Body of pancreas (tissue), 4 donors: ENCODE results near the gene PMF1. TPM values are rescaled to one million over a fixed set of nuclear protein-coding genes. Genes with fewer than 3 reads are reported as not detected.
A peak's percentile ranks its signal among the peaks of the same experiment; 100 is the strongest.
"Not testable (repeated sequence)": the region's sequence is repeated elsewhere in the genome, so short reads cannot be mapped to it uniquely, and the experiment has no call there.

ENCODE experiments used
- ATAC-seq: fragments of 150-250 bp; one replicate; pipeline ENCODE4 v1.9.1; 2016
- DNase-seq, 4 donors: peaks; one replicate each; pipeline ENCODE4 v3.0.0-alpha.2; 2019
- H3K27ac ChIP-seq, 4 donors: fragments of 200-600 bp; sonication (generic); 1 replicate in 3 of 4; 2 replicates in 1 of 4; pipeline versions ENCODE4 v1.5.1 to v1.6.1; 2016 to 2019; ENCODE audit warnings: mild to moderate bottlenecking in 1 of 4, mixed read lengths in 1 of 4, moderate library complexity in 1 of 4
- H3K27me3 ChIP-seq, 2 donors: fragments of 200-600 bp; sonication (generic); one replicate each; pipeline ENCODE4 v1.6.0; 2016; ENCODE audit warnings: mild to moderate bottlenecking in 1 of 2
- H3K36me3 ChIP-seq, 2 donors: fragments of 200-600 bp; sonication (generic); replicated peaks in 1 of 2; 2 replicates each; pipeline ENCODE4 v1.5.1; 2016; ENCODE audit warnings: low read depth in 2 of 2; ENCODE audit not compliant: insufficient read depth in 1 of 2
- H3K4me1 ChIP-seq: fragments of 200-600 bp; sonication (generic); one replicate; pipeline ENCODE4 v1.6.0; 2016
- H3K4me3 ChIP-seq, 2 donors: fragments of 200-600 bp; sonication (generic); 1 replicate in 1 of 2; 2 replicates in 1 of 2; pipeline ENCODE4 v1.5.1; 2016 to 2019
- H3K9me3 ChIP-seq, 3 donors: fragments of 200-600 bp; sonication (generic); 1 replicate in 2 of 3; 2 replicates in 1 of 3; pipeline ENCODE4 v1.5.1; 2016
- POLR2A ChIP-seq, 3 donors: fragments of 450-650 bp; IDR thresholded peaks; one replicate each; pipeline ENCODE4 v1.6.1; 2016; ENCODE audit warnings: antibody characterized with exemption in 3 of 3, mild to moderate bottlenecking in 2 of 3
- WGBS, 2 donors: methylation state at CpG; one replicate each; pipeline ENCODE4 v1.1.5; 2017; 5-methylcytosine and 5-hydroxymethylcytosine counted together
- intact Hi-C: fragments of 100-400 bp; cut with DNase I; formaldehyde crosslinking; loops from one replicate; pipeline ENCODE4 v1.15.1; 2023
- total RNA-seq, 2 donors: library from RNA; depleted of rRNA; stranded (reverse); fragments of >200 nt; gene quantifications; one replicate each; pipeline ENCODE4 v1.1.0, GENCODE V29; 2016
- TF ChIP-seq, protein P1 (sequence below), 7 experiments: fragments of 450-650 bp in 4 of 7; fragments of 200-600 bp in 3 of 7; sonication (generic) in 3 of 7; IDR thresholded peaks; one replicate each; pipeline ENCODE4 v1.5.1; 2016 to 2019; ENCODE audit warnings: antibody characterized with exemption in 7 of 7

PMF1 gene
- total RNA-seq, 2 donors from 2014 or later = 37.6 to 43.1 TPM

DNA sequence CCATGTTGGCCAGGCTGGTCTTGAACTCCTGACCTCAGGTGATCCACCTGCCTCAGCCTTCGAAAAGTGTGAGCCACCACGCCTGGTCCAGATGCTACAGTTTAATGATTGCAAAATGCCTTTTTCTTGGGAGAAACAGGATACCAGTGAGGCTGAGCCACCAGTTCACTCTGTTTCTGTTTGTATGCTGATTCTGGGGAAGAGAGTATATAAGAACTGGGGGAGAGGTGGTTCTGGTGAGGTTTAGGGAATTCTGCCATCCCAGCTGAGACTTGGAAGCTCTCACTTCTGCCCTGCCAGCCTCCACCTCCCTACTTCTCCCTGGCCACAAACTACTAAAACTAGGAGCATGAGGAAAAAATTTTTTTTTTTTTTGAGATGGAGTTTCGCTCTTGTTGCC lies 8.1 kb upstream of the PMF1 start:
- Histone ChIP-seq H3K4me1 (no peaks in the 10 kb centered on the region), H3K36me3 (peaks cover 0 to 5% of the 10 kb centered on the region in 2 donors), H3K27ac (no peak overlapping the region), H3K9me3 (no peaks in the 10 kb centered on the region), H3K4me3 (no peak overlapping the region), H3K27me3 (no peaks in the 10 kb centered on the region)
- TF ChIP-seq, protein P1, sequence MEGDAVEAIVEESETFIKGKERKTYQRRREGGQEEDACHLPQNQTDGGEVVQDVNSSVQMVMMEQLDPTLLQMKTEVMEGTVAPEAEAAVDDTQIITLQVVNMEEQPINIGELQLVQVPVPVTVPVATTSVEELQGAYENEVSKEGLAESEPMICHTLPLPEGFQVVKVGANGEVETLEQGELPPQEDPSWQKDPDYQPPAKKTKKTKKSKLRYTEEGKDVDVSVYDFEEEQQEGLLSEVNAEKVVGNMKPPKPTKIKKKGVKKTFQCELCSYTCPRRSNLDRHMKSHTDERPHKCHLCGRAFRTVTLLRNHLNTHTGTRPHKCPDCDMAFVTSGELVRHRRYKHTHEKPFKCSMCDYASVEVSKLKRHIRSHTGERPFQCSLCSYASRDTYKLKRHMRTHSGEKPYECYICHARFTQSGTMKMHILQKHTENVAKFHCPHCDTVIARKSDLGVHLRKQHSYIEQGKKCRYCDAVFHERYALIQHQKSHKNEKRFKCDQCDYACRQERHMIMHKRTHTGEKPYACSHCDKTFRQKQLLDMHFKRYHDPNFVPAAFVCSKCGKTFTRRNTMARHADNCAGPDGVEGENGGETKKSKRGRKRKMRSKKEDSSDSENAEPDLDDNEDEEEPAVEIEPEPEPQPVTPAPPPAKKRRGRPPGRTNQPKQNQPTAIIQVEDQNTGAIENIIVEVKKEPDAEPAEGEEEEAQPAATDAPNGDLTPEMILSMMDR (IDR thresholded peaks at IDR 0.05) = no peak
- no peak for TF ChIP-seq POLR2A (IDR thresholded peaks at IDR 0.05)
- intact Hi-C loops = no loop called here
- ATAC-seq (no peak), DNase-seq (no peak)
- WGBS, 2 donors = 87 to 96% methylated on average over 3 of the region's 3 CpGs

DNA sequence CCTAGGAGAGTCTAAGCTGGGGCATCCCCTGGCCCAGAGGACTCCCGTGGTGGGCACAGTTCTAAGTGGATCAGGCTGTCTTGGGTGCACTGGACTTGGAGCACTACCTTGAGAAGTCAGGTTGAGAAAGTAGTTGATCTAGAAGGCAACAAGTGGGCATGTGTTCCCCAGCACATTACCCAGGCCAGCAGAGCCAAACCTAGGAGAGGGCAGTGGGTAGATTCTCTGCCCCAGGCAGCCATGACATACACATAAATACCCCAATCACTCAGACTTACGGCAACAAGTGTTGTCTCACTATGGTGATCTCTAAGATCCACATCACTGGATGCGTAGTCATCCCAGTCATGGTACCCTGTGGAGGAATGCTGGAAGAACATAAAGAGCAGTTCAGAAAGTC lies 1.6 kb upstream of the PMF1 start:
- Histone ChIP-seq H3K4me3 (no peak overlapping the region), H3K4me1 (peaks cover 24% of the 10 kb centered on the region), H3K27me3 (no peaks in the 10 kb centered on the region), H3K36me3 (peaks cover 0 to 2% of the 10 kb centered on the region in 2 donors), H3K9me3 (no peaks in the 10 kb centered on the region), H3K27ac (no peak overlapping the region)
- DNase-seq (no peak), ATAC-seq (no peak)
- TF ChIP-seq POLR2A (IDR thresholded peaks at IDR 0.05) = no peak
- TF ChIP-seq, protein P1 (IDR thresholded peaks at IDR 0.05) = no peak
- intact Hi-C loops = no loop called here
- 83 to 97% methylated on average over 2 to 3 of the region's 3 CpGs for WGBS, 2 donors

DNA sequence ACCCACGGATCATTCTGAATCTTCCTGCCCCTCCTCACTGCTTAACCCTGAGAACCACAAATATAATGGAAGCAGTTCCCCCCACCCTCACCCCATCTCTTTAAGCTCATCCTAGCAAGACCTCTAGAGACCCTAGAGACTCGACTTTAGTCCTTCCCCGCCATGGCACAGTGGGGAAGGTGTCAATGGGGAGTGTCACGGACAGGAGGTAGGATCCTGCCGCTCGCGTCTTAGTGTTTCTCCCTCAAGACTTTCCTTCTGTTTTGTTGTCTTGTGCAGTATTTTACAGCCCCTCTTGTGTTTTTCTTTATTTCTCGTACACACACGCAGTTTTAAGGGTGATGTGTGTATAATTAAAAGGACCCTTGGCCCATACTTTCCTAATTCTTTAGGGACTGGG lies 677 bp upstream of the PMF1 start:
- ATAC-seq (no peak), DNase-seq (no peak)
- peak overlapping the region in 3 of 4 donors; percentile 89 to 99 (median 97) for H3K27ac ChIP-seq
- H3K4me1 ChIP-seq = peaks cover 24% of the 10 kb centered on the region
- no peak overlapping the region for H3K4me3 ChIP-seq
- TF ChIP-seq POLR2A (IDR thresholded peaks at IDR 0.05) = no peak
- TF ChIP-seq, protein P1 (IDR thresholded peaks at IDR 0.05) = no peak
- no peaks in the 10 kb centered on the region for H3K27me3 ChIP-seq
- intact Hi-C loops = no loop called here
- H3K36me3 ChIP-seq = peaks cover 0 to 2% of the 10 kb centered on the region in 2 donors
- H3K9me3 ChIP-seq = no peaks in the 10 kb centered on the region
- WGBS, 2 donors = 75% methylated on average over 9 of the region's 9 CpGs

DNA sequence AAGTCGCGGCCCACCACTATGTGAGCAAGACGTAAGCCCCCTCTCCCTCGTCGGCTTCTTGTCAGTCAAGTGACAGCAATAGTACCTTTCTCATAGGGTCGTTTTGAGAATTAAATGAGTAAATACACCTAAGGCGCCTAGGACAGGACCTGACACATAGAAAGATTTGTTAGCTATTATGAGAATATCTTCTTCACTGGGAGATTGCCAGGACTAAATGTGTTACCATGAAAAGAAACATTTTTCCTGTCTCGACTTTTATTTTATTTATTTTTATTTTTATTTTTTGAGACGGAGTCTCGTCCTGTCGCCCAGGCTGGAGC lies 798 bp downstream of the PMF1 start:
- peaks cover 38% of the 10 kb centered on the region for H3K4me1 ChIP-seq
- ATAC-seq (no peak), DNase-seq (no peak)
- no peaks in the 10 kb centered on the region for H3K9me3 ChIP-seq
- WGBS, 2 donors = 10 to 15% methylated on average over 11 of the region's 11 CpGs
- no peak for TF ChIP-seq POLR2A (IDR thresholded peaks at IDR 0.05)
- TF ChIP-seq, protein P1 (IDR thresholded peaks at IDR 0.05) = no peak
- peak overlapping the region; percentile 89 to 99 (median 96) for H3K27ac ChIP-seq
- peaks cover 0 to 2% of the 10 kb centered on the region in 2 donors for H3K36me3 ChIP-seq
- H3K4me3 ChIP-seq = peak overlapping the region; percentile 23 to 60
- no peaks in the 10 kb centered on the region for H3K27me3 ChIP-seq
- intact Hi-C loops = no loop called here

DNA sequence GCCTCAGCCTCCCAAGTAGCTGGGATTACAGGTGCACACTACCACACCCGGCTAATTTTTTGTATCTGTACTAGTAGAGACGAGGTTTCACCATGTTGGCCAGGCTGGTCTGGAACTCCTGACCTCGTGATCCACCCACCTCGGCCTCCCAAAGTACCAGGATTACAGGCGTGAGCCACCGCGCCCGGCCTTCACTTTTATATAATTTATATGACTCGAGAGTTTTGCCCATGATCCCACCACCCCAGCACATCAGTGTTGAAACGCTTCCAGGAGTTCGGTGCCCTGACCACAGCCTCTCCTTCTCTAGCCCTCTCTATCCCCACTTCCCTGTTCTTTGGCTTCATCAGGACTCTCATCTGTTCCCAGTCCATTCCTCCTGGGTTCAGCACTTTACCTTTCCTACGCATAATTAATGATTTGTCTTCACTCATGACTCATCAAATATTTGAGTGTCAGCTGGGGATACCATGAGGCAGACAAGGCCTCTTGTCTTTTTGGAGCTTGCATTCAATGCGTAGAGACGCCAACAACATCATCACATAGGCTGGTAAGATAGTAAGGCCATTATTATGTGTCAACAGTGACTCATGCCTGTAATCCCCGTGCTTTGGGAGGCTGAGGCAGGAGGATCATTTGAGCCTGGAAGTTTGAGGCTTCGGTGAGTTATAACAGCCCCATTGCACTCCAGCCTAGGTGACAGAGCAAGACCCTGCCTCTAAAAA lies 1.4 kb downstream of the PMF1 start:
- Histone ChIP-seq H3K36me3 (peaks cover 0 to 2% of the 10 kb centered on the region in 2 donors), H3K4me1 (peaks cover 39% of the 10 kb centered on the region), H3K4me3 (peak overlapping the region in 1 of 2 donors; percentile 60), H3K9me3 (no peaks in the 10 kb centered on the region), H3K27ac (peak overlapping the region in 2 of 4 donors; percentile 89 to 99), H3K27me3 (no peaks in the 10 kb centered on the region)
- intact Hi-C loops = no loop called here
- TF ChIP-seq, protein P1 (IDR thresholded peaks at IDR 0.05) = no peak
- TF ChIP-seq POLR2A (IDR thresholded peaks at IDR 0.05) = no peak
- DNase-seq (no peak), ATAC-seq (no peak)
- 77 to 81% methylated on average over 16 of the region's 16 CpGs for WGBS, 2 donors

DNA sequence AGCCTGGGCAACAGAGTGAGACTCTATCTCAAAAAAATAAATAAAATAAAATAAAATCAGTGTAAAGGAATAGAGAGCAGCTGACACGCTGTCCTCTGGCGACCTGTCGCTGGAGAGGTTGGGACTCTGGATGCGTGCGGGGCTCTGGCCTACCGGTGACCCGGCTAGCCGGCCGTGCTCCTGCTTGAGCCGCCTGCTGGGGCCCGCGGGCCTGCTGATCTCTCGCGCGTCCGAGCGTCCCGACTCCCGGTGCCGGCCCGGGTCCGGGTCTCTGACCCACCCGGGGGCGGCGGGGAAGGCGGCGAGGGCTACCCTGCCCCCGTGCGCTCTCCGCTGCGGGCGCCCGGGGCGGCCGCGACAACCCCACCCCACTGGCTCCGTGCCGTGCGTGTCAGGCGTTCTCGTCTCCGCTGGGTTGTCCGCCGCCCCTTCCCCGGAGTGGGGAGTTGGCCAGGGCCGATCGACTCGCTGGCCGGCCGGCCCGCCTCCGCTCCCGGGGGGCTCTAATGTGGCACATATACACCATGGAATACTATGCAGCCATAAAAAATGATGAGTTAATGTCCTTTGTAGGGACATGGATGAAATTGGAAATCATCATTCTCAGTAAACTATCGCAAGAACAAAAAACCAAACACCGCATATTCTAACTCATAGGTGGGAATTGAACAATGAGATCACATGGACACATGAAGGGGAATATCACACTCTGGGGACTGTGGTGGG lies 3.7 kb downstream of the PMF1 start:
- H3K4me3 ChIP-seq, H3K36me3 ChIP-seq, H3K27ac ChIP-seq, H3K9me3 ChIP-seq, DNase-seq, ATAC-seq, H3K27me3 ChIP-seq, intact Hi-C loops: not testable (repeated sequence)
- H3K4me1 ChIP-seq = peaks cover 39% of the 10 kb centered on the region
- 95 to 98% methylated on average over 37 of the region's 55 CpGs for WGBS, 2 donors
